GM18868 (cell line): ENCODE data around the gene RAB3B.
"Not testable (repeated sequence)": the region's sequence is repeated elsewhere in the genome, so short reads cannot be mapped to it uniquely, and the experiment has no call there.

Experiments used
- ATAC-seq: cut with Tn5 transposase; IDR thresholded peaks from one replicate; pipeline ENCODE4 v1.9.1; 2021; ENCODE audit warnings: mild to moderate bottlenecking, moderate library complexity; ENCODE audit not compliant: unreplicated experiment

RAB3B gene

GRCh38 chr1:51875836-51876235 lies 114.7 kb downstream of the RAB3B start:
- no peak for ATAC-seq

- no peak for ATAC-seq
Measured at GRCh38 chr1:51875291-51875772, 115.2 kb downstream of the RAB3B start.

DNA sequence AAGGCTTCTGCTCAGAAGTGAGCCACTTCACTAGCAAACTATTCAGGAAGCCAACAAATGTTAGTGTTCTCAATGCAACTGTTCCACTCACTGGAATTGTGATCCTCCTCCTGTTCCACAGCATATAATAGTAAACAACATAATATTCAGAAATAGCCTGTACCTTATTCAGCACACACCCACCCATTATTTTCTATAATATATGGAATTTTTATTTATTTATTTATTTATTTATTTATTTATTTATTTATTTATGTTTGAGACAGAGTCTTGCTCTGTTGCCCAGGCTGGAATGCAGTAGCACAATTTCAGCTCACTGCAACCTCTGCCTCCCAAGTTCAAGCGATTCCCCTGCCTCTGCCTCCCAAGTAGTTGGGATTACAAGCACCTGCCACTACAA lies 117.2 kb downstream of the RAB3B start:
- ATAC-seq: not testable (repeated sequence)

DNA sequence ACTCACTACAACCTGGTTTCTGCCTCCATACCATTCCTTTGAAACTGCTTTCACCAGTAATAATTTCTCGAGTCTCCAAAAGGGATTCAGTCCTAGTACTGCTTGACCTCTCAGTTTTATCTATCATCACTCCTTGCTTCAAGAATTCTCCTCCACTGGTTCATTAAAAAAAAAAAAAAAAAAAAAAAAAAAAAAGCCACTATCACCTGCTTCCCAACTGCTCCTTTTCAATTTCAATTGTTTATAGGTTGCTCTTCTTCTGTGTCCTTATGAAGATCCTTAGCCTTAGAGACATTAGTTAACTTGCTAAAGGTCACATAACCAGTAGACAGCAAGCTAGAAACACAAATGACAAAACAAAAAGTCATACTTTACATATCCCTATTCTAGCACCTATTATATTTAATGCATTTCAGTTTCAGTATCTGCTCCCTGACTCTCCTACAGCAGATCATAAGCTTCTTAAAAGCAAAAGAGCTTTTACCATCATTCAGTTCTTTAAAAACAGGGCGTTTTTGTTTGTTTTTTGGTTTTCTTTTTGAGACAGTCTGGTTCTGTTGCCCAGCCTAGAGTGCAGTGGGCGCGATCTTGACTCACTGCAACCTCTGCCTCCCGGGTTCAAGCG lies 119.0 kb downstream of the RAB3B start:
- no peak for ATAC-seq

GRCh38 chr1:51870603-51871350 lies 119.7 kb downstream of the RAB3B start:
- no peak for ATAC-seq

DNA sequence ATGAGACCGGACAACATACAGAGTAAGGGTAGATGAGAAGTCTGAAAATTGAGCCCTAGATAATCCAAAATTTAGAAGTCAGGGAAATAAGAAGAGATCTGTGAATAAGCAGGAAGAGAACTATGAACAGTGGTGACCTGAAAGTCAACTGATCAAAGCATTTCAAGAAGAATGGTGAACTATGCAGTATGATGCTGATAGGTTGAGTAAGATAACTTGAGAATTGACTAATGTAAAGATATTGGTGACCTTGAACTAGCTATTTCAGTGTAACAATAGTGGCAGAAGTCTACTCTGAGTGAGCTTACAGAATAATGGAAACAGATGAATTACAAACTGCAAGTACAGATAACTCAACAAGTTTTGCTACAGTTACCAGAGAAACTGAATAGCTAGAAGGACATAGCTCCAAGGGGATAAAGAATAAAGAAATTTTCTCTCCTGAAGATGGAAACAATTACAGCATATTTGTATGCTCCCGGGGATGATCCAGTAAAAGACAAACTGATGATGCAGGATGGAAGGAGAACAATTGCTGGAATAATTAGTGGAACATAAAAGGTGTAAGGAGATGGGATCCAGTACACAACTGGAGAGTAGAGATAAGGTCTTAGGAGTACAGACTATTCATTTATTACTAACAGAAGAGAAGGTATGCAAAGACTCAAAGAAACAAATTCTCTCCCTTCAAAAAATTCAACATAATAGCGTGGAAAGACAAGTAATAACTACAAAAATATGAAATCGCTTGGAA lies 122.8 kb downstream of the RAB3B start:
- no peak for ATAC-seq

DNA sequence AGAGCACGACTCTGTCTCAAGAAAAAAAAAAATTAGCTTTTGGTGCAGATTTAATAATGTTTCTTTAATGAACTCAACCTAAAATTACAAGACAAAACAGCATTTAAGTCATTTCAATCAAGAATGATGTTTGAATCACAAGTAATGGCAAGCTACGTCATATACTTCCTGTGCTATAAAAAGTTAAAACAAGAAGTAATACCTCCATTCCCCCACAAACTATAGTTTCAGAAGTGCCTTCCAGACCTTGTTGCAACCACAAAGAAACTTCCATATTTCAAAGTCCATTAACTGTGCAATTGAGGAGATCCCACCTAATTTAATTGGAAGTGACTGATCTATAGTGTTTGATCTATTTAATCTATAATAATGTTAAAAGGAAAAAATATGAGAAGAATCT lies 127.1 kb downstream of the RAB3B start:
- peak; percentile 62 for ATAC-seq

GRCh38 chr1:51861669-51862068 lies 128.8 kb downstream of the RAB3B start:
- ATAC-seq: no peak

- no peak for ATAC-seq
Measured at GRCh38 chr1:51859735-51860134, 130.8 kb downstream of the RAB3B start.

DNA sequence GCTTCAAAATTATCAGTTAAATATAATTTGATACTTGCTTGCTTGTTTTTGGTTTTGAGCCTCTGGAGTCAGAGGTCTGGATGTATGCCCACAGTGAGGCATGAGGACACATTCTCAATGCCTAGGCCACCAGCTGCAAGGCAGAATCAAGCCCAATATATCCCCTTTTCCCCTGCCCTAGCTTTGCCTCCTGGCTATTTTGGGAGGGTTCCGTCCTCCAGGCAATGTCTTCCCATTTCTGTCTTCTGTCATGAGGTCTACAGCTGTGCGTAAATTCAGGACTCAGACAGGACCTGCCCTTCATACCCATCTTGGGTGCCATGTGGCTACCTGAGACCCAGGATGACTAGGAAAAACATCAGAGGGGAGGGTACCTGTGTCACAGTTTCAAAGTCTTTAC lies 131.2 kb downstream of the RAB3B start:
- ATAC-seq: no peak

- ATAC-seq: no peak
Measured at GRCh38 chr1:51858892-51859291, 131.6 kb downstream of the RAB3B start.
